K562 (cell line): Measurements from ENCODE around the gene STK16. TPM values are rescaled to one million over a fixed set of nuclear protein-coding genes. Genes with fewer than 3 reads are reported as not detected.

Source experiments
- DEAF1 ChIP-seq: fragments of 450-650 bp; formaldehyde crosslinking; IDR thresholded peaks from 2 replicates; pipeline ENCODE4 v1.4.0; 2020; ENCODE audit warnings: mild to moderate bottlenecking, moderate library complexity
- HSF4 ChIP-seq: fragments of 250-450 bp; sonication (Bioruptor Pico); IDR thresholded peaks from 2 replicates; pipeline ENCODE4 v2.1.2; 2022; ENCODE audit warnings: mild to moderate bottlenecking, moderate library complexity, borderline replicate concordance
- NFRKB ChIP-seq: fragments of 450-650 bp; IDR thresholded peaks from 2 replicates; pipeline ENCODE4 v1.6.1; 2016; ENCODE audit warnings: low read depth
- PML ChIP-seq: IDR thresholded peaks from 2 replicates; pipeline ENCODE4 v1.6.1; 2012; ENCODE audit warnings: low read length, inconsistent platforms
- SMC3 ChIP-seq: conservative IDR thresholded peaks from 2 replicates; pipeline ENCODE4 v1.6.1; 2011; ENCODE audit warnings: low read depth, low read length, improper control_type of control experiment; ENCODE audit not compliant: insufficient read depth
- TAL1 ChIP-seq: fragments of 450-650 bp; IDR thresholded peaks from 2 replicates; pipeline ENCODE4 v1.6.1; 2016; ENCODE audit warnings: mild to moderate bottlenecking
- TBP ChIP-seq: optimal IDR thresholded peaks from 2 replicates; pipeline ENCODE3; 2011; ENCODE audit warnings: low read depth, low read length, improper control_type of control experiment
- ZBTB9 ChIP-seq: fragments of 450-650 bp; formaldehyde crosslinking; IDR thresholded peaks from 2 replicates; pipeline ENCODE4 v1.4.0; 2020; ENCODE audit warnings: mild to moderate bottlenecking, moderate library complexity
- ZNF511 ChIP-seq: sonication (generic); formaldehyde crosslinking; IDR thresholded peaks from 2 replicates; pipeline ENCODE4 v1.8.0; 2022; ENCODE audit warnings: mild to moderate bottlenecking, missing genetic modification reagents
- polyA plus RNA-seq, 8 experiments: library from polyadenylated mRNA; depleted of rRNA in 4 of 8; stranded (reverse) in 5 of 8; unstranded in 3 of 8; fragments of >200 nt; fragmentation: Nextera tagmentation in 2 of 8; fragmentation: Illumina TruSeq in 1 of 8; extraction: Ambion mirVana in 2 of 8; extraction: Trizol in 1 of 8; gene quantifications; 2 replicates each; pipeline versions ENCODE4 v1.2.1 to v1.2.3, GENCODE V29; 2011 to 2014; ENCODE audit warnings: inconsistent platforms in 1 of 8, missing spikeins in 1 of 8
- total RNA-seq, 7 experiments: library from RNA; depleted of rRNA in 6 of 7; stranded (reverse); fragments of >200 nt in 6 of 7; fragmentation: Illumina TruSeq in 2 of 7; extraction: Trizol in 2 of 7; gene quantifications; 2 replicates each; pipeline versions ENCODE4 v1.2.1 to v1.2.3, GENCODE V29; 2011 to 2021; ENCODE audit warnings: low replicate concordance in 1 of 7
- TF ChIP-seq, protein P1 (sequence below): sonication (generic); formaldehyde crosslinking; IDR thresholded peaks from 2 replicates; pipeline ENCODE4 v1.8.1; 2023; ENCODE audit warnings: missing genetic modification reagents, mild to moderate bottlenecking, borderline replicate concordance
- TF ChIP-seq, protein P2 (sequence below): sonication (generic); formaldehyde crosslinking; IDR thresholded peaks from 2 replicates; pipeline ENCODE4 v1.8.0; 2023; ENCODE audit warnings: missing genetic modification reagents, mild to moderate bottlenecking, borderline replicate concordance

The STK16 gene
- total and polyA plus RNA-seq, 9 of the 15 experiments (the other 6 are each of a cell fraction or from before 2014, with no cell fraction given): 5.4 to 36.2 (median 17.8) TPM

DNA sequence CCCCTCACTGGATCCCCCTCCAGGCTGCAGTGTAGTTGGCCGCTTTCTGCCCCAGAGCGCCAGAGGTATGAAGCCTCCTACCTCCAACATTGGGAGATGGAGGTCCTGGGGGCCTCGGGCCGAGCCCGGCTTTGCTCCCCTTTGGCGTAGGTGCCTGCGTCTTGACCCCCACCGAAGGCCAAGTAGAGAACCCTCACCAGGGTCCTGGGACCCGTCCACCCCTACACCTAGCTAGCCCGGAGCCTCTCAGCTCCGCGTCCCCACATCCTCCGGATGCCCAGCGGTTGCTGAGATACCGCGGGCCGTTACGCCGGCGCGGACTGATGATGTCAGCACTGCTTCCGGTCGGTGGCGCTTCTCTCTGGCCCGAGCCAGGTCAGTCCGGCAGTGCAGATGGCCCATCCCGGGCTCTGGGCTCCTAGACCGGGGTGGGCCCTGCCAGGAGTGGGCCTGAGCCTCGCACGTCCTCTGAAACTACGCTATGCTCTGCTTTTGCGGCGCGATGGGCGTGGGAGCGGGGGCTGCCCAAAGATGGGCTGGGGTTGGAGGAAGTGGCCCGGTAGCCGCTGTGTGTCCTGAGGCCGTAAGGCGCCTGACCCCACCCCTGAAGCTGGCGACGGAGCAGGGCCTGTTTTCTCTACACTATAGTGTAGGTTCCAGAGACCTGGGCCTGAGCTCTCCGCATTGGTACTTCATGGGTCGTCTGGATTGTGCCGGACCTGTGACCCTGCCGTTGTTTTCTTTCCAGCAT, at the start of gene STK16, which contains the start of gene GLB1L (continued):
- TF ChIP-seq, protein P1, sequence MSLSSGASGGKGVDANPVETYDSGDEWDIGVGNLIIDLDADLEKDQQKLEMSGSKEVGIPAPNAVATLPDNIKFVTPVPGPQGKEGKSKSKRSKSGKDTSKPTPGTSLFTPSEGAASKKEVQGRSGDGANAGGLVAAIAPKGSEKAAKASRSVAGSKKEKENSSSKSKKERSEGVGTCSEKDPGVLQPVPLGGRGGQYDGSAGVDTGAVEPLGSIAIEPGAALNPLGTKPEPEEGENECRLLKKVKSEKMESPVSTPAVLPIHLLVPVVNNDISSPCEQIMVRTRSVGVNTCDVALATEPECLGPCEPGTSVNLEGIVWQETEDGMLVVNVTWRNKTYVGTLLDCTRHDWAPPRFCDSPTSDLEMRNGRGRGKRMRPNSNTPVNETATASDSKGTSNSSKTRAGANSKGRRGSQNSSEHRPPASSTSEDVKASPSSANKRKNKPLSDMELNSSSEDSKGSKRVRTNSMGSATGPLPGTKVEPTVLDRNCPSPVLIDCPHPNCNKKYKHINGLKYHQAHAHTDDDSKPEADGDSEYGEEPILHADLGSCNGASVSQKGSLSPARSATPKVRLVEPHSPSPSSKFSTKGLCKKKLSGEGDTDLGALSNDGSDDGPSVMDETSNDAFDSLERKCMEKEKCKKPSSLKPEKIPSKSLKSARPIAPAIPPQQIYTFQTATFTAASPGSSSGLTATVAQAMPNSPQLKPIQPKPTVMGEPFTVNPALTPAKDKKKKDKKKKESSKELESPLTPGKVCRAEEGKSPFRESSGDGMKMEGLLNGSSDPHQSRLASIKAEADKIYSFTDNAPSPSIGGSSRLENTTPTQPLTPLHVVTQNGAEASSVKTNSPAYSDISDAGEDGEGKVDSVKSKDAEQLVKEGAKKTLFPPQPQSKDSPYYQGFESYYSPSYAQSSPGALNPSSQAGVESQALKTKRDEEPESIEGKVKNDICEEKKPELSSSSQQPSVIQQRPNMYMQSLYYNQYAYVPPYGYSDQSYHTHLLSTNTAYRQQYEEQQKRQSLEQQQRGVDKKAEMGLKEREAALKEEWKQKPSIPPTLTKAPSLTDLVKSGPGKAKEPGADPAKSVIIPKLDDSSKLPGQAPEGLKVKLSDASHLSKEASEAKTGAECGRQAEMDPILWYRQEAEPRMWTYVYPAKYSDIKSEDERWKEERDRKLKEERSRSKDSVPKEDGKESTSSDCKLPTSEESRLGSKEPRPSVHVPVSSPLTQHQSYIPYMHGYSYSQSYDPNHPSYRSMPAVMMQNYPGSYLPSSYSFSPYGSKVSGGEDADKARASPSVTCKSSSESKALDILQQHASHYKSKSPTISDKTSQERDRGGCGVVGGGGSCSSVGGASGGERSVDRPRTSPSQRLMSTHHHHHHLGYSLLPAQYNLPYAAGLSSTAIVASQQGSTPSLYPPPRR: no peak
- 0 out of 2 replicates have a peak, but pooled peaks have one; percentile 27 for TF ChIP-seq NFRKB
- no peak for TF ChIP-seq TAL1
- TF ChIP-seq SMC3: 0 out of 2 replicates have a peak, but pooled peaks have one; percentile 3
- no peak for TF ChIP-seq ZBTB9
- peak; percentile 68 for TF ChIP-seq TBP
- TF ChIP-seq HSF4 (CRISPR knock-in tag): no peak
- peak; percentile 37; the same call in 1 of the 2 replicates for TF ChIP-seq PML
- TF ChIP-seq DEAF1 (CRISPR knock-in tag): no peak
- peak; percentile 62; the same call in 1 of the 2 replicates for TF ChIP-seq ZNF511 (CRISPR knock-in tag)
- TF ChIP-seq, protein P2, sequence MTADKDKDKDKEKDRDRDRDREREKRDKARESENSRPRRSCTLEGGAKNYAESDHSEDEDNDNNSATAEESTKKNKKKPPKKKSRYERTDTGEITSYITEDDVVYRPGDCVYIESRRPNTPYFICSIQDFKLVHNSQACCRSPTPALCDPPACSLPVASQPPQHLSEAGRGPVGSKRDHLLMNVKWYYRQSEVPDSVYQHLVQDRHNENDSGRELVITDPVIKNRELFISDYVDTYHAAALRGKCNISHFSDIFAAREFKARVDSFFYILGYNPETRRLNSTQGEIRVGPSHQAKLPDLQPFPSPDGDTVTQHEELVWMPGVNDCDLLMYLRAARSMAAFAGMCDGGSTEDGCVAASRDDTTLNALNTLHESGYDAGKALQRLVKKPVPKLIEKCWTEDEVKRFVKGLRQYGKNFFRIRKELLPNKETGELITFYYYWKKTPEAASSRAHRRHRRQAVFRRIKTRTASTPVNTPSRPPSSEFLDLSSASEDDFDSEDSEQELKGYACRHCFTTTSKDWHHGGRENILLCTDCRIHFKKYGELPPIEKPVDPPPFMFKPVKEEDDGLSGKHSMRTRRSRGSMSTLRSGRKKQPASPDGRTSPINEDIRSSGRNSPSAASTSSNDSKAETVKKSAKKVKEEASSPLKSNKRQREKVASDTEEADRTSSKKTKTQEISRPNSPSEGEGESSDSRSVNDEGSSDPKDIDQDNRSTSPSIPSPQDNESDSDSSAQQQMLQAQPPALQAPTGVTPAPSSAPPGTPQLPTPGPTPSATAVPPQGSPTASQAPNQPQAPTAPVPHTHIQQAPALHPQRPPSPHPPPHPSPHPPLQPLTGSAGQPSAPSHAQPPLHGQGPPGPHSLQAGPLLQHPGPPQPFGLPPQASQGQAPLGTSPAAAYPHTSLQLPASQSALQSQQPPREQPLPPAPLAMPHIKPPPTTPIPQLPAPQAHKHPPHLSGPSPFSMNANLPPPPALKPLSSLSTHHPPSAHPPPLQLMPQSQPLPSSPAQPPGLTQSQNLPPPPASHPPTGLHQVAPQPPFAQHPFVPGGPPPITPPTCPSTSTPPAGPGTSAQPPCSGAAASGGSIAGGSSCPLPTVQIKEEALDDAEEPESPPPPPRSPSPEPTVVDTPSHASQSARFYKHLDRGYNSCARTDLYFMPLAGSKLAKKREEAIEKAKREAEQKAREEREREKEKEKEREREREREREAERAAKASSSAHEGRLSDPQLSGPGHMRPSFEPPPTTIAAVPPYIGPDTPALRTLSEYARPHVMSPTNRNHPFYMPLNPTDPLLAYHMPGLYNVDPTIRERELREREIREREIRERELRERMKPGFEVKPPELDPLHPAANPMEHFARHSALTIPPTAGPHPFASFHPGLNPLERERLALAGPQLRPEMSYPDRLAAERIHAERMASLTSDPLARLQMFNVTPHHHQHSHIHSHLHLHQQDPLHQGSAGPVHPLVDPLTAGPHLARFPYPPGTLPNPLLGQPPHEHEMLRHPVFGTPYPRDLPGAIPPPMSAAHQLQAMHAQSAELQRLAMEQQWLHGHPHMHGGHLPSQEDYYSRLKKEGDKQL (CRISPR knock-in tag): no peak
